Measurements from ENCODE around the gene TIPARP.
A peak's percentile ranks its signal among the peaks of the same experiment; 100 is the strongest.

The TIPARP gene

DNA sequence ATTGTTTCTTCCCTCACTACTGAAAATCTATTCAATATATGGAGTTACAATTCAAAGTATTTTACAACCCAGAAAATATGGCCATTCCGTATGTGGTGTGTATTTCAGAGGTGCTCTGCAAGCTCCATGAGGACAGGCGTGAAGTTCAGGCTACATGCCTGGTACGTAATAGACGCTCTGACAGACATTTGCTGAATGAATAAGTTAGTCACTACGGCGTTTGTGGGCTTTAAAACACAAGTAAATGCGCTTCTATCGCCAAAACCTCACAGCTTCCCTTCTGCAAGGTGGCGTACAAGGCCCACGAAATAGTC, 701 bp upstream of the TIPARP start:
- H3K27ac ChIP-seq = peak overlapping the region; percentile 87
- TF ChIP-seq ZFX (IDR thresholded peaks at IDR 0.05; ENCODE audit: borderline replicate concordance) (no peak), CTCF (IDR thresholded peaks at IDR 0.05) (no peak)

DNA sequence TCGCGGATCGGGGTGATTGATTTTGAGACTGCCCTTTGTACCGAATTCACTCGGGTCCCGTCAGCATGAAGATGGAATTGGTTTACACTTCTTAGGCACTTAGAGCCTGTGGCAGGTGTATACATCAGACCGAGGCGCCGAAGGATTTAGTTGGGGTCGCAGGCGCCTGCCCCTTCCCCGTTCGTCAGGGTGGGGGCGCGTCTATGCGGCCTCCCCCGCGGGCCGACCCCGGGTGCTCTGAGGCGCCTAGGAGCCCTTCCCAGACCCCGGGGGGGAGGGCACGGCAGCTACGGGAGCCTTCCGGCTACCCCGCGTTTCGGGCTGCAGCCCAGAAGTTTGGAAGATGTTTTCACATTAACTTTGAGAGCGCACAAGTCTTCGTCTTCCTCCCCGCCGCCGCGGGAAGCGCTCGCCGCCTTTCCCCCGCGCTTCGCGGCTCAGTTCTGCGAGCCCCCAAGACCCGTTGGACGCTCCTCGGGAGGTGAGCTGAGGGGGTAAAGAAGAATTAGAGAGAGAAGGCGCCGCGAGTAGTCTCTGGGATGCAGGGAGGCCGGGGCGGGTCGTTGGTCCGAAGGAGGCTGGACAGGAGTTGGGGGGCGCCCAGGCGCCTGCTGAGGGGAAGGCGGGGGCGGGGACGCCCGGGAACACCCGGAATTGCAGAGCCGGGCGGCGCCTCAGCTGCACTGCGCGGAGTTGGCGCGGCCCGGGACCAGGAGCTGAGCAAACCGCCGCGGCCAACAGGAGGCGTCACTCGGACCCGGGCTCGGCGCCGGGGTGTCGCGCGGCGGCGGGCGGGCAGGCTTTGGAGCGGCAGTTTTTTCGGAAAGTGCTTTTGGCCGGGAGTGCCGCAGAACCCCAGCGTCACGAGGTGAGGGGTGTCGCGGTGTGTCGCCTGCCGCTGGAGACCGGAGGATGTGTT, 780 bp downstream of the TIPARP start:
- peak; percentile 41 for TF ChIP-seq CTCF (IDR thresholded peaks at IDR 0.05)
- TF ChIP-seq ZFX (IDR thresholded peaks at IDR 0.05; ENCODE audit: borderline replicate concordance) = no peak
- peak overlapping the region; percentile 87 for H3K27ac ChIP-seq

DNA sequence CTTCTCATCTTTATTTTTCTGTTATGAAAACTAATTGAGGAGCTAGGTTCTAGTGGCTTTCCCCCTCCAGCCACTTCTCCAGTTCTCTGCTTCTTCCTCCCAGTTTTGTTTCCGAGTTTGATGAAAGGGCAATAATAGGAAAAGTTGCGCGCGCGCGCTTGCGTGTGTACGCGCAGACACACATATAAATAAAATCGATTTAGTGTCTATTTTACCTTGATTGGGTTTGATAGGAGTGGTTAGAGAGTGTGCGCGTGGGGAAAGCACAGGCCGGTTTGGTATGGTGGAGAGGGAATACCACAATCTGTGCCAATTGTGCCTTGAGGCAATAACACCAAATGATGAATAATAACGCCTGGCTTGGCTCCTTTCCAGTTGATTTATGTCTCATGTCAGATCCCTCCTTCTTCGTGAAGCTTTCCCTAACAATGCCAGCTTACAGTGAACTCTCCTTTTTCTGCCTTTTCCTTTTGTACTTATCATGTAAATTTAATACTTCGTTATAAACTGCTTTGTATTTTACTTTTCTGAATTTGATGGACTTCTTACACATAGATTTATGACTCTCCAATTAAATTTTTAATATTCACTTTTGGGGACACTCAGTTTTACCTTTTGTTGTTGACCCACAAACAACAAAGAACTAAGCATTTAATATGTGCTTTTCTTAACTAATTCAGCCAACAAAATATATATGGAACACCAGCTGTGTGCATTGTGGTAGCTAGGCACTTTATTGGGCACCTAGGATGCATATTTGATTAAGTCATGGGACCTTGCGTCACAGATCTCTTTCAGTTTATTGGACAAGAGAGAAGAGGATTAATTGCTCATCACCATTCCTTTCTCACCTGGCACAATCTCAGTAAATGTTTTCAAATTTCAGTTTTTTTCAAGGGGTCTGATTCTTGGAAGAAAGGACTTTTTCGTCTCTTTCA, 1.7 kb downstream of the TIPARP start:
- H3K27ac ChIP-seq = peak overlapping the region; percentile 87
- TF ChIP-seq ZFX (IDR thresholded peaks at IDR 0.05; ENCODE audit: borderline replicate concordance) = no peak
- peak; percentile 8; the same call in 1 of the 2 replicates for TF ChIP-seq CTCF (IDR thresholded peaks at IDR 0.05)

DNA sequence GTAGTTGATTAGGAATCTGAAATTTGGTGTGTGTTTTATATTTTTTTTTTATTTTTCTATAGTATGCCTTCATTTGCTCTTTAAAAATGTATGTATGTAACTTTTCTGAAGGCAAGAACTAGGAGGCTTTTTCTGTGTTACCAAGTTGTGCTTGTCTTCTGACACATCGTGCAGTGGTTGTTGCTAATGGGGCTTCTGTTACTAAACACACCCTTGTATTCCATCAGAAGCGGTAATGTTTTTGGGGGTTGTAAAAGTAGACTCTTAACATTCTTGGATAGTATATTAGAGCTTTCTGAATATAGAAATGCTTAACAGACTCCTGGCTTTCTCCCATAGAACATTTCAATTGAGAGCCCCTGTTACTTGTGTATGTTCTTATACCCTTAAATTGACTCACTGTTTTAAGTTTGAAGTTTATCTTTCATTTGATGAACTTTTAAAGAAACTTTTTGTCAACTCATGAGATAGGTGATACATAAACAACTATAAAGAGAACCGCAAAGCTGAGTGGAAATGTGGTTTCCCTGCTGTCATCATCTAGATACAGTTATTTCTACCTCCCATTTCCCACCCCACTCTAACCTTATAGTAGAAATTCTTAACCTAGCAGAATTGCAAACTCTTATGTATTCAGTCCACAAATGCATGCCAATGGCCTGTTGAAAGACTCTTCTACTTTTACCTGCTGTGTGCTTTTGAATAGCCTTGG, 2.5 kb downstream of the TIPARP start:
- TF ChIP-seq ZFX (IDR thresholded peaks at IDR 0.05; ENCODE audit: borderline replicate concordance) (no peak), CTCF (IDR thresholded peaks at IDR 0.05) (no peak)
- H3K27ac ChIP-seq = no peak overlapping the region

GRCh38 chr3:156677536-156677935, 3.1 kb downstream of the TIPARP start:
- no peak for TF ChIP-seq CTCF (IDR thresholded peaks at IDR 0.05)
- no peak for TF ChIP-seq ZFX (IDR thresholded peaks at IDR 0.05; ENCODE audit: borderline replicate concordance)
- no peak overlapping the region for H3K27ac ChIP-seq

GRCh38 chr3:156678197-156678596, 3.8 kb downstream of the TIPARP start:
- H3K27ac ChIP-seq = no peak overlapping the region
- no peak for TF ChIP-seq CTCF (IDR thresholded peaks at IDR 0.05)
- TF ChIP-seq ZFX (IDR thresholded peaks at IDR 0.05; ENCODE audit: borderline replicate concordance) = no peak
